ENCODE measurements around the gene MANSC1. TPM values are rescaled to one million over a fixed set of nuclear protein-coding genes. Genes with fewer than 3 reads are reported as not detected.

Gene MANSC1
- total RNA-seq, 1 experiment from 2014 or later = 32.0 TPM

DNA sequence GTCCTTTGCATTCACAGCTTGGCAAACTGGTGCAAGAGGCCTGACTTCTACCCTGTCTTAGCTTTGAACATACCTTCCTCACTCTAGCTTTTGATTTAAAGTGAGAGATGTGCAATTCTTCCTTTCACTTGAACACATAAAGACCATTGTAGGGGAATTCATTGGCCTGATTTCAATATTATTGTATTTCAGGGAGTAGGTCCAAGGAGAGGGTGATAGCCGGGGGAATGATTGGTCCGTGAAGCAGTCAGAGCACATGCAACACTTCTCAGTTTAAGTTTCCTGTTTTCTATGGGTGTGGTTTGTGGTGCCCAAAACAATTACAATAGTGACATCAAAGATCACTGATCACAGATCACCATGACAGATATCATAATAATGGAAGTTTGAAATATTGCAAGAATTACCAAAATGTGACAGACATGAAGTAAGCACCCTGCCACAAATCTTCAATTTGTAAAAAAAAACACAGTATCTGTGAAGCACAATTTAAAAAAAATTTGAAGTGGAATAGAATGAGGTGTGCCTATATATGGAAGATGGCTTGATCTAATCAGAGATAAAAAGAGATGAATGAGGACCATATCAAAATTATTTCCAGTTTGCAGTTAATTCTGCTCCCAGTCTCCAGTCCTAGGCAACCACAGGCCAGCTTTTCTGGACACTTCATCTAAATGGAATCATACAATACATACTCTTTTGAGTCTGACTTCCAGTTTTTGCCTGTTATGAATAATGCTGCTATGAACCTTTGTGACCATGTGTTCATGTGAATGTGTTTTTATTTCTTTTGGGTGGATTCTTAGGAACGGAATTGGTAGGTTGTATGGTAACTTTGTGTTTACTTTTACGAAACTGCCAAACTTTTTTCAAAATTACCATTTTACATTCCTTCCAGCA is 30.0 kb upstream of the MANSC1 start:
- Histone ChIP-seq H3K4me2 (no peak overlapping the region), H2AFZ (no peak overlapping the region), H3K27me3 (ENCODE audit: insufficient read depth, low read depth) (no peaks in the 10 kb centered on the region), H3K4me1 (replicated peaks; ENCODE audit: insufficient read depth) (no peaks in the 10 kb centered on the region), H3K9me2 (ENCODE audit: insufficient read depth) (no peaks in the 10 kb centered on the region), H3F3A (ENCODE audit: insufficient read depth, low read depth) (no peaks in the 10 kb centered on the region), H3K9me3 (ENCODE audit: insufficient read depth, low read depth) (no peaks in the 10 kb centered on the region), H4K20me1 (ENCODE audit: insufficient read depth) (no peaks in the 10 kb centered on the region), H3K27ac (no peak overlapping the region), H3K4me3 (no peak overlapping the region), H3K36me3 (ENCODE audit: low read depth) (no peaks in the 10 kb centered on the region), H3K79me2 (ENCODE audit: low read depth) (no peaks in the 10 kb centered on the region)
- ChIA-PET POLR2A (ENCODE audit: unreplicated experiment) (interaction anchor here (0.6 kb wide), 2 partner anchors 23 to 120 kb away, joined by 4 to 8 read pairs; partner anchors contain the start of gene BORCS5), CTCF (no interaction called here)
- no TSS peak for BruUV-seq (replicated peaks)
- TF ChIP-seq, protein P1, sequence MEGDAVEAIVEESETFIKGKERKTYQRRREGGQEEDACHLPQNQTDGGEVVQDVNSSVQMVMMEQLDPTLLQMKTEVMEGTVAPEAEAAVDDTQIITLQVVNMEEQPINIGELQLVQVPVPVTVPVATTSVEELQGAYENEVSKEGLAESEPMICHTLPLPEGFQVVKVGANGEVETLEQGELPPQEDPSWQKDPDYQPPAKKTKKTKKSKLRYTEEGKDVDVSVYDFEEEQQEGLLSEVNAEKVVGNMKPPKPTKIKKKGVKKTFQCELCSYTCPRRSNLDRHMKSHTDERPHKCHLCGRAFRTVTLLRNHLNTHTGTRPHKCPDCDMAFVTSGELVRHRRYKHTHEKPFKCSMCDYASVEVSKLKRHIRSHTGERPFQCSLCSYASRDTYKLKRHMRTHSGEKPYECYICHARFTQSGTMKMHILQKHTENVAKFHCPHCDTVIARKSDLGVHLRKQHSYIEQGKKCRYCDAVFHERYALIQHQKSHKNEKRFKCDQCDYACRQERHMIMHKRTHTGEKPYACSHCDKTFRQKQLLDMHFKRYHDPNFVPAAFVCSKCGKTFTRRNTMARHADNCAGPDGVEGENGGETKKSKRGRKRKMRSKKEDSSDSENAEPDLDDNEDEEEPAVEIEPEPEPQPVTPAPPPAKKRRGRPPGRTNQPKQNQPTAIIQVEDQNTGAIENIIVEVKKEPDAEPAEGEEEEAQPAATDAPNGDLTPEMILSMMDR (conservative IDR thresholded peaks at IDR 0.05) = no peak
- TF ChIP-seq EZH2 (IDR thresholded peaks at IDR 0.05; ENCODE audit: low read depth) = no peak
- intact Hi-C loops (cut with micrococcal nuclease; ENCODE audit: unreplicated experiment) = loop anchor here (5.0 kb wide), 2 partner anchors 298 to 602 kb away; no protein-coding TSS in a partner anchor
- DNase-seq = no peak

DNA sequence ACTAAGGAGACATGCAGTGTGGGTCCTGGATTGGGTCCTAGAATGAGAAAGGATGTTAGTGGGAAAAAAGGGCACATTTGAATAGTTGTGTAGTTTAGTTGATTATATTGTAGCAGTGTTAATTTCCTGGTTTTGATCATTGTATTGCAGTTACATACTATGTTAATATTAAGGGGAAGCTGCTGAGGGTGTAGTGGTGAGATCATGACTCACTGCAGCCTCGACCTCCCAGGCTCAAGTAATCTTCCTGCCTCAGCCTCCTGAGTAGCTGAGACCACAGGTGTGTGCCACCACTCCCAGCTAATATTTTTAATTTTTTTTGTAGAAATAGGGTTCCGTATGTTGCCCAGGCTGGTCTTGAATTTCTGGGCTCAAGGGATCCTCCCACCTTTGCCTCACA is 28.6 kb upstream of the MANSC1 start:
- Histone ChIP-seq H3K27me3 (ENCODE audit: insufficient read depth, low read depth) (no peaks in the 10 kb centered on the region), H2AFZ (no peak overlapping the region), H3K27ac (no peak overlapping the region), H4K20me1 (ENCODE audit: insufficient read depth) (no peaks in the 10 kb centered on the region), H3K4me1 (replicated peaks; ENCODE audit: insufficient read depth) (no peaks in the 10 kb centered on the region), H3K36me3 (ENCODE audit: low read depth) (no peaks in the 10 kb centered on the region), H3F3A (ENCODE audit: insufficient read depth, low read depth) (no peaks in the 10 kb centered on the region), H3K79me2 (ENCODE audit: low read depth) (no peaks in the 10 kb centered on the region), H3K9me2 (ENCODE audit: insufficient read depth) (no peaks in the 10 kb centered on the region), H3K9me3 (ENCODE audit: insufficient read depth, low read depth) (no peaks in the 10 kb centered on the region), H3K4me3 (no peak overlapping the region), H3K4me2 (no peak overlapping the region)
- CTCF ChIA-PET = interaction anchor here (0.6 to 1.3 kb wide), 5 partner anchors 12 to 331 kb away, joined by 3 read pairs; no protein-coding TSS in a partner anchor
- DNase-seq = no peak
- BruUV-seq (replicated peaks) = no TSS peak
- TF ChIP-seq, protein P1 (conservative IDR thresholded peaks at IDR 0.05) = no peak
- POLR2A ChIA-PET (ENCODE audit: unreplicated experiment) = interaction anchor here (0.7 kb wide), 1 partner anchor 230 kb away, joined by 5 read pairs; no protein-coding TSS in a partner anchor
- intact Hi-C loops (cut with micrococcal nuclease; ENCODE audit: unreplicated experiment) = loop anchor here (5.0 kb wide), 2 partner anchors 296 to 604 kb away; no protein-coding TSS in a partner anchor

DNA sequence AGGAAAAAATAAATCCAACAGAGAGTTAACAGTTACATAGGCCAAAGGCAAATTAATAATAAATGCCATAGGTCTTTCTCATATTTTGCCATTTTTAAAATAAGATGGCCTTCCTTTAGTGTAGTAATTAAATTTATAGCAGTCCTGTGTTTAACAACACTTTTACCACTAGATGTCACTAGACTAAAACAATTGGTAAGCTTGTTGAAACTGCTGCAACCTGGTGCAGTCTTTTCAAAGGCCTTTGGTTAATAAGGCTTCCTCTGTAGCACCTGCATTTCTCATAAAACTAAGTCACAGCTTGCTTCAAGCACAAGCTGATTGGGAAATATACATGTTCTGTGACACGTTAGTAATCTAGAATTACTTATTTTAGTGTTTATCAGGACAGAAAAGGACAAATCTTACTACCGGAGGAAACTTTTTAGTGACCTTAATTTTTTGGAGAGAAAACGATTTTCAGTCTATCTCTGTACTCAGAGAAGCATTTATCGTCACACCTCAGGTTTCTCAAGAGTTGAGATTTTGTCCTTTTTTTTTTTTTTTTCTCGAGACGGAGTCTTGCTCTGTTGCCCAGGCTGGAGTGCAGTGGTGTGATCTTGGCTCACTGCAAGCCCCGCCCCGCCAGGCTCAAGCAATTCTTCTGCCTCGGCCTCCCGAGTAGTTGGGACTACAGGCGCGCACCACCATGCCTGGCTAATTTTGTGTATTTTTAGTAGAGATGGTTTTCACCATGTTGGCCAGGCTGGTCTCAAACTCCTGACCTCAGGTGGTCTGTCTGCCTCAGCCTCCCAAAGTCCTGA is 26.8 kb upstream of the MANSC1 start:
- CTCF ChIA-PET = interaction anchor here (0.6 to 1.5 kb wide), 6 partner anchors 23 to 847 kb away, joined by 3 to 10 read pairs (median 5); no protein-coding TSS in a partner anchor
- no peak overlapping the region for H3K27ac ChIP-seq

More for the DNA sequence above, 26.8 kb upstream of the MANSC1 start:
- TF ChIP-seq EZH2 (IDR thresholded peaks at IDR 0.05; ENCODE audit: low read depth) = no peak
- TF ChIP-seq, protein P1 (conservative IDR thresholded peaks at IDR 0.05) = peak; percentile 87
- Histone ChIP-seq H3K36me3 (ENCODE audit: low read depth) (no peaks in the 10 kb centered on the region), H3K9me2 (ENCODE audit: insufficient read depth) (no peaks in the 10 kb centered on the region), H3K27me3 (ENCODE audit: insufficient read depth, low read depth) (no peaks in the 10 kb centered on the region), H2AFZ (no peak overlapping the region), H3F3A (ENCODE audit: insufficient read depth, low read depth) (no peaks in the 10 kb centered on the region), H3K79me2 (ENCODE audit: low read depth) (no peaks in the 10 kb centered on the region), H3K4me1 (replicated peaks; ENCODE audit: insufficient read depth) (no peaks in the 10 kb centered on the region), H3K4me3 (no peak overlapping the region), H3K9me3 (ENCODE audit: insufficient read depth, low read depth) (no peaks in the 10 kb centered on the region), H4K20me1 (ENCODE audit: insufficient read depth) (no peaks in the 10 kb centered on the region), H3K4me2 (no peak overlapping the region)
- intact Hi-C loops (cut with micrococcal nuclease; ENCODE audit: unreplicated experiment) = loop anchor here (1.0 to 5.0 kb wide), 8 partner anchors 186 to 605 kb away; partner anchors contain the start of genes DUSP16 and GPR19
- BruUV-seq (replicated peaks) = no TSS peak
- POLR2A ChIA-PET (ENCODE audit: unreplicated experiment) = interaction anchor here (0.6 kb wide), 1 partner anchor 436 kb away, joined by 5 read pairs; no protein-coding TSS in a partner anchor
- peak in 1 of 2 experiments; percentile 80 for DNase-seq

Measured in PC-9 (cell line).